CD8-positive, alpha-beta memory T cell (primary cell): ENCODE measurements around the gene KCNAB1. TPM values are rescaled to one million over a fixed set of nuclear protein-coding genes. Genes with fewer than 3 reads are reported as not detected.

Experiments used
- CTCF ChIA-PET: fragments of 350-600 bp; sonication (Branson Sonifier 250); formaldehyde crosslinking; loops from one replicate; lab custom pipeline; 2021; ENCODE audit warnings: antibody characterized with exemption; lab: Charles Lee
- POLR2A ChIA-PET: fragments of 350-600 bp; sonication (Branson Sonifier 250); formaldehyde crosslinking; loops from one replicate; lab custom pipeline; 2021; ENCODE audit warnings: antibody characterized with exemption; lab: Charles Lee
- DNase-seq, 5 donors: peaks; one replicate each; pipeline versions ENCODE4 v3.0.0 to v3.0.0-alpha.2; 2020 to 2022; ENCODE audit warnings: mixed read lengths in 1 of 5
- H3K27ac ChIP-seq: one replicate; pipeline ENCODE4 v1.7.0; 2013; ENCODE audit warnings: low read depth, mild to moderate bottlenecking, low read length, moderate library complexity
- H3K27me3 ChIP-seq: 2 replicates; pipeline ENCODE4 v1.7.0; 2013; ENCODE audit warnings: low read length, mild to moderate bottlenecking; ENCODE audit not compliant: insufficient read depth, poor library complexity, severe bottlenecking
- H3K36me3 ChIP-seq: 2 replicates; pipeline ENCODE4 v1.7.0; 2013; ENCODE audit warnings: mild to moderate bottlenecking, low read length, moderate library complexity; ENCODE audit not compliant: insufficient read depth
- H3K4me1 ChIP-seq: 2 replicates; pipeline ENCODE4 v1.7.0; 2013; ENCODE audit warnings: mild to moderate bottlenecking, low read length, moderate library complexity; ENCODE audit not compliant: insufficient read depth
- H3K4me3 ChIP-seq: 2 replicates; pipeline ENCODE4 v1.7.0; 2013; ENCODE audit warnings: mild to moderate bottlenecking, low read length
- H3K9me3 ChIP-seq: 2 replicates; pipeline ENCODE4 v1.7.0; 2013; ENCODE audit warnings: mild to moderate bottlenecking, low read length
- H3K27ac Mint-ChIP-seq, 8 donors: one replicate each; pipeline ENCODE4 v1.8.0; 2020 to 2021; ENCODE audit warnings: mixed read lengths in 8 of 8, mild to moderate bottlenecking in 6 of 8, inconsistent platforms in 3 of 8, moderate library complexity in 3 of 8
- H3K27me3 Mint-ChIP-seq, 2 donors: one replicate each; pipeline ENCODE4 v1.8.0; 2020 to 2021; ENCODE audit warnings: mixed read lengths in 2 of 2, mild to moderate bottlenecking in 1 of 2, moderate library complexity in 1 of 2
- H3K36me3 Mint-ChIP-seq, 3 donors: one replicate each; pipeline ENCODE4 v1.8.0; 2020 to 2021; ENCODE audit warnings: mixed read lengths in 3 of 3, inconsistent platforms in 1 of 3, mild to moderate bottlenecking in 1 of 3
- H3K4me1 Mint-ChIP-seq, 3 donors: one replicate each; pipeline ENCODE4 v1.8.0; 2020 to 2021; ENCODE audit warnings: mixed read lengths in 3 of 3, inconsistent platforms in 1 of 3, mild to moderate bottlenecking in 1 of 3
- H3K4me3 Mint-ChIP-seq, 7 donors: one replicate each; pipeline ENCODE4 v1.8.0; 2020 to 2021; ENCODE audit warnings: mixed read lengths in 7 of 7, mild to moderate bottlenecking in 6 of 7, moderate library complexity in 4 of 7, inconsistent platforms in 2 of 7
- H3K9me3 Mint-ChIP-seq, 5 donors: one replicate each; pipeline ENCODE4 v1.8.0; 2020 to 2022; ENCODE audit warnings: mixed read lengths in 5 of 5, mild to moderate bottlenecking in 3 of 5, moderate library complexity in 2 of 5, inconsistent platforms in 1 of 5
- polyA plus RNA-seq: library from polyadenylated mRNA; unstranded; fragments of 300-500 nt; fragmentation: Illumina TruSeq; gene quantifications from one replicate; pipeline ENCODE4 v1.2.3, GENCODE V29; 2021
- total RNA-seq, 2 experiments: library from RNA; stranded (reverse); gene quantifications; one replicate each; pipeline ENCODE4 v1.2.3, GENCODE V29; 2021

The KCNAB1 gene
- total and polyA plus RNA-seq, 3 experiments from 2014 or later, result 0.32 TPM; not detected in 2

GRCh38 chr3:156307704-156308103 is 187.3 kb downstream of the KCNAB1 start:
- Mint-ChIP-seq H3K4me3 (no peak overlapping the region), H3K36me3 (no peaks in the 10 kb centered on the region), H3K9me3 (peaks cover 0 to 2% (median 0%) of the 10 kb centered on the region in 5 donors), H3K27ac (no peak overlapping the region), H3K27me3 (peaks cover 5 to 17% of the 10 kb centered on the region in 2 donors), H3K4me1 (no peaks in the 10 kb centered on the region)
- CTCF ChIA-PET, result no interaction called here
- H3K9me3 ChIP-seq, result no peaks in the 10 kb centered on the region
- POLR2A ChIA-PET, result no interaction called here
- H3K4me3 ChIP-seq, result no peak overlapping the region
- DNase-seq, result no peak
- no peaks in the 10 kb centered on the region for H3K27me3 ChIP-seq
- no peaks in the 10 kb centered on the region for H3K4me1 ChIP-seq
- H3K27ac ChIP-seq, result no peak overlapping the region
- H3K36me3 ChIP-seq, result no peaks in the 10 kb centered on the region

GRCh38 chr3:156311431-156311830 is 191.1 kb downstream of the KCNAB1 start:
- Histone ChIP-seq H3K9me3 (no peaks in the 10 kb centered on the region), H3K27me3 (no peaks in the 10 kb centered on the region), H3K27ac (no peak overlapping the region), H3K4me1 (no peaks in the 10 kb centered on the region), H3K36me3 (no peaks in the 10 kb centered on the region), H3K4me3 (no peak overlapping the region)
- Mint-ChIP-seq H3K4me1 (no peaks in the 10 kb centered on the region), H3K9me3 (peaks cover 0 to 2% (median 0%) of the 10 kb centered on the region in 5 donors), H3K27ac (no peak overlapping the region), H3K36me3 (no peaks in the 10 kb centered on the region), H3K27me3 (peaks cover 6 to 18% of the 10 kb centered on the region in 2 donors), H3K4me3 (no peak overlapping the region)
- ChIA-PET CTCF (interaction anchor here (1.0 kb wide), 1 partner anchor 17 kb away, joined by 3 read pairs; no protein-coding TSS in a partner anchor), POLR2A (no interaction called here)
- no peak for DNase-seq

GRCh38 chr3:156311930-156312329 is 191.6 kb downstream of the KCNAB1 start:
- Histone ChIP-seq H3K36me3 (no peaks in the 10 kb centered on the region), H3K4me3 (no peak overlapping the region), H3K4me1 (no peaks in the 10 kb centered on the region), H3K27ac (no peak overlapping the region), H3K9me3 (no peaks in the 10 kb centered on the region), H3K27me3 (no peaks in the 10 kb centered on the region)
- H3K9me3 Mint-ChIP-seq, result peaks cover 0 to 2% (median 0%) of the 10 kb centered on the region in 5 donors
- no peak overlapping the region for H3K4me3 Mint-ChIP-seq
- H3K4me1 Mint-ChIP-seq, result no peaks in the 10 kb centered on the region
- ChIA-PET POLR2A (no interaction called here), CTCF (no interaction called here)
- peaks cover 6 to 21% of the 10 kb centered on the region in 2 donors for H3K27me3 Mint-ChIP-seq
- H3K27ac Mint-ChIP-seq, result no peak overlapping the region
- H3K36me3 Mint-ChIP-seq, result no peaks in the 10 kb centered on the region
- no peak for DNase-seq

- H3K4me1 ChIP-seq, result no peaks in the 10 kb centered on the region
- no peak overlapping the region for H3K27ac ChIP-seq
- Mint-ChIP-seq H3K36me3 (no peaks in the 10 kb centered on the region), H3K27me3 (peaks cover 2 to 19% of the 10 kb centered on the region in 2 donors), H3K9me3 (peaks cover 0 to under 1% (median 0%) of the 10 kb centered on the region in 5 donors), H3K4me3 (no peak overlapping the region), H3K27ac (no peak overlapping the region), H3K4me1 (no peaks in the 10 kb centered on the region)
- ChIA-PET POLR2A (no interaction called here), CTCF (no interaction called here)
- no peak for DNase-seq
- H3K27me3 ChIP-seq, result no peaks in the 10 kb centered on the region
- no peak overlapping the region for H3K4me3 ChIP-seq
- H3K9me3 ChIP-seq, result no peaks in the 10 kb centered on the region
- H3K36me3 ChIP-seq, result no peaks in the 10 kb centered on the region
Measured at GRCh38 chr3:156316076-156316475, 195.7 kb downstream of the KCNAB1 start.

- ChIA-PET POLR2A (no interaction called here), CTCF (interaction anchor here (1.2 kb wide), 1 partner anchor 10 kb away, joined by 3 read pairs; no protein-coding TSS in a partner anchor)
- no peak for DNase-seq
- Mint-ChIP-seq H3K36me3 (no peaks in the 10 kb centered on the region), H3K27ac (no peak overlapping the region), H3K9me3 (no peaks in the 10 kb centered on the region), H3K4me3 (no peak overlapping the region), H3K4me1 (no peaks in the 10 kb centered on the region), H3K27me3 (peaks cover 2 to 10% of the 10 kb centered on the region in 2 donors)
- Histone ChIP-seq H3K9me3 (no peaks in the 10 kb centered on the region), H3K27ac (no peak overlapping the region), H3K4me3 (no peak overlapping the region), H3K36me3 (no peaks in the 10 kb centered on the region), H3K27me3 (no peaks in the 10 kb centered on the region), H3K4me1 (no peaks in the 10 kb centered on the region)
Measured at GRCh38 chr3:156317462-156318074, 197.2 kb downstream of the KCNAB1 start.

GRCh38 chr3:156321945-156322344 is 201.6 kb downstream of the KCNAB1 start:
- Histone ChIP-seq H3K27me3 (no peaks in the 10 kb centered on the region), H3K4me3 (no peak overlapping the region), H3K36me3 (no peaks in the 10 kb centered on the region), H3K9me3 (no peaks in the 10 kb centered on the region), H3K27ac (no peak overlapping the region), H3K4me1 (no peaks in the 10 kb centered on the region)
- Mint-ChIP-seq H3K27ac (no peak overlapping the region), H3K4me1 (no peaks in the 10 kb centered on the region), H3K4me3 (no peak overlapping the region), H3K36me3 (no peaks in the 10 kb centered on the region), H3K9me3 (no peaks in the 10 kb centered on the region), H3K27me3 (peaks cover 0 to 18% of the 10 kb centered on the region in 2 donors)
- no peak for DNase-seq
- ChIA-PET CTCF (no interaction called here), POLR2A (no interaction called here)

DNA sequence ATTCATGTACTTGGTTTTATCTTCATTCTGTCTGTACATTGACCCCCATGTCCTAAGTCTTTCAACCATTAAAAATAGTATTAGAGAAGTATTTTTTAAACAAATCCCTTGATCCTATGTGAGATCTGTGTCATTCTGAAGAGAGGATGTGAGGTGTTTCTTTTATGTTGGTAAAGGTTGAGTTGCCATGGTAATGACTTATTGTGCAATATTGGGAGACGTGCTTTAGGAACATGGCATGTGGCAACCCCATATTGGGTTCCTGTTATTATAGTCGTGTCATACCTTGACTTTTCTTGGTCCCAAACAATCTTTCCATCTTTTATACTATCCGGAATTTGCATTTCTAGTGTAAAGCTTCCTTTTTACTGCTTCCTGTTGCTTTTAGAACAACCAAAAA is 203.1 kb downstream of the KCNAB1 start:
- H3K27ac Mint-ChIP-seq, result no peak overlapping the region
- POLR2A ChIA-PET, result no interaction called here
- Histone ChIP-seq H3K36me3 (no peaks in the 10 kb centered on the region), H3K9me3 (no peaks in the 10 kb centered on the region), H3K4me1 (no peaks in the 10 kb centered on the region), H3K27me3 (no peaks in the 10 kb centered on the region), H3K4me3 (no peak overlapping the region), H3K27ac (no peak overlapping the region)
- H3K27me3 Mint-ChIP-seq, result peaks cover 4 to 27% of the 10 kb centered on the region in 2 donors
- no peaks in the 10 kb centered on the region for H3K36me3 Mint-ChIP-seq
- DNase-seq, result no peak
- CTCF ChIA-PET, result no interaction called here
- H3K4me3 Mint-ChIP-seq, result no peak overlapping the region
- H3K9me3 Mint-ChIP-seq, result no peaks in the 10 kb centered on the region
- no peaks in the 10 kb centered on the region for H3K4me1 Mint-ChIP-seq

- no peak overlapping the region for H3K4me3 ChIP-seq
Measured at GRCh38 chr3:156330415-156330814, 210.0 kb downstream of the KCNAB1 start.

More at GRCh38 chr3:156330415-156330814, 210.0 kb downstream of the KCNAB1 start:
- no peaks in the 10 kb centered on the region for H3K4me1 Mint-ChIP-seq
- ChIA-PET CTCF (interaction anchor here (0.9 kb wide), 1 partner anchor 21 kb away, joined by 3 read pairs; no protein-coding TSS in a partner anchor), POLR2A (no interaction called here)
- no peaks in the 10 kb centered on the region for H3K36me3 ChIP-seq
- no peaks in the 10 kb centered on the region for H3K9me3 ChIP-seq
- no peak overlapping the region for H3K27ac Mint-ChIP-seq
- no peaks in the 10 kb centered on the region for H3K4me1 ChIP-seq
- peaks cover 8 to 36% of the 10 kb centered on the region in 2 donors for H3K27me3 Mint-ChIP-seq
- no peak overlapping the region for H3K4me3 Mint-ChIP-seq
- no peaks in the 10 kb centered on the region for H3K9me3 Mint-ChIP-seq
- no peaks in the 10 kb centered on the region for H3K36me3 Mint-ChIP-seq
- no peaks in the 10 kb centered on the region for H3K27me3 ChIP-seq
- H3K27ac ChIP-seq, result no peak overlapping the region
- no peak for DNase-seq
